Prostate gland (tissue), 2 donors: Measurements from ENCODE around the gene GLIS1.

ENCODE experiments used
- CTCF ChIP-seq, 4 experiments: fragments of 200-600 bp in 2 of 4; fragments of 450-650 bp in 2 of 4; sonication (generic) in 2 of 4; IDR thresholded peaks; 1 replicate in 3 of 4; 2 replicates in 1 of 4; pipeline ENCODE4 v1.5.1; 2016 to 2019; ENCODE audit warnings: antibody characterized with exemption in 4 of 4, mild to moderate bottlenecking in 2 of 4, moderate library complexity in 2 of 4
- POLR2A ChIP-seq: fragments of 450-650 bp; IDR thresholded peaks from one replicate; pipeline ENCODE4 v1.6.1; 2016; ENCODE audit warnings: antibody characterized with exemption, mild to moderate bottlenecking
- POLR2AphosphoS5 ChIP-seq: sonication (generic); formaldehyde crosslinking; IDR thresholded peaks from one replicate; pipeline ENCODE4 v1.6.1; 2017; ENCODE audit warnings: antibody characterized with exemption

GRCh38 chr1:53495633-53496345 is 243.2 kb downstream of the GLIS1 start:
- no peak for TF ChIP-seq CTCF (IDR thresholded peaks at IDR 0.05)
- no peak for TF ChIP-seq POLR2AphosphoS5
- no peak for TF ChIP-seq POLR2A
